Right lobe of liver (tissue), 6 donors: ENCODE data around the gene GPR160. TPM values are rescaled to one million over a fixed set of nuclear protein-coding genes. Genes with fewer than 3 reads are reported as not detected.
A peak's percentile ranks its signal among the peaks of the same experiment; 100 is the strongest.

Source experiments
- ATAC-seq, 4 donors: fragments of 200-7000 bp; cut with Tn5 transposase; one replicate each; pipeline ENCODE4 v1.9.1; 2020; ENCODE audit warnings: mild to moderate bottlenecking in 4 of 4, moderate library complexity in 4 of 4
- DNase-seq, 3 donors: peaks; one replicate each; pipeline ENCODE4 v3.0.0-alpha.2; 2020
- H3K27ac ChIP-seq, 3 donors: fragments of 200-600 bp; one replicate each; pipeline ENCODE4 v1.8.0; 2022
- H3K27me3 ChIP-seq, 2 donors: fragments of 200-600 bp; one replicate each; pipeline ENCODE4 v1.8.0; 2022
- H3K36me3 ChIP-seq, 4 donors: fragments of 200-600 bp; sonication (generic) in 1 of 4; one replicate each; pipeline versions ENCODE4 v1.5.1 to v1.8.0; 2017 to 2022; ENCODE audit warnings: control low read depth in 1 of 4
- H3K4me1 ChIP-seq, 4 donors: fragments of 200-600 bp; sonication (generic) in 1 of 4; one replicate each; pipeline versions ENCODE4 v1.5.1 to v1.8.0; 2017 to 2022; ENCODE audit warnings: control low read depth in 1 of 4
- H3K4me3 ChIP-seq, 3 donors: fragments of 200-600 bp; one replicate each; pipeline ENCODE4 v1.8.0; 2022
- H3K9me3 ChIP-seq, 4 donors: fragments of 200-600 bp; sonication (generic) in 1 of 4; one replicate each; pipeline versions ENCODE4 v1.5.1 to v1.8.0; 2017 to 2022; ENCODE audit warnings: control low read depth in 1 of 4
- CTCF ChIP-seq, 4 donors: fragments of 200-600 bp in 3 of 4; fragments of 450-650 bp in 1 of 4; IDR thresholded peaks; one replicate each; pipeline versions ENCODE4 v1.5.1 to v1.8.0; 2016 to 2022; ENCODE audit warnings: antibody characterized with exemption in 4 of 4, mild to moderate bottlenecking in 2 of 4
- POLR2A ChIP-seq: fragments of 450-650 bp; IDR thresholded peaks from one replicate; pipeline ENCODE4 v1.6.1; 2017; ENCODE audit warnings: antibody characterized with exemption, mild to moderate bottlenecking
- WGBS: methylation state at CpG from one replicate; pipeline ENCODE4 v1.1.6; 2018; ENCODE audit warnings: low coverage, low lambda C conversion rate; ENCODE audit not compliant: insufficient coverage; ENCODE audit errors: missing lambda C conversion rate; 5-methylcytosine and 5-hydroxymethylcytosine counted together
- intact Hi-C, 2 donors: fragments of 100-400 bp; cut with DNase I; formaldehyde crosslinking; loops; one replicate each; pipeline versions ENCODE4 v1.11.2 to v1.14.1; 2022
- total RNA-seq, 6 experiments: library from RNA; depleted of rRNA in 2 of 6; stranded (reverse); fragments of >200 nt in 2 of 6; fragmentation: NEBNext Ultra II Directional in 3 of 6; extraction: Animal tissue kit (Norgen Biotek cat#: 25700) in 3 of 6; gene quantifications; one replicate each; pipeline versions ENCODE4 v1.1.0 to v1.2.4, GENCODE V29; 2016 to 2023
- donor health status: DM: no; HTN: yes; CAD: no.
- donor health status: DM: no; HTN: no; CAD: no.
- donor health status: DM: no; HTN: no; CAD: no.
- donor health status: DM: no; HTN: yes; CAD: no.
- donor health status: DM: no; HTN: yes; CAD: no.

GPR160 gene
- total RNA-seq, 6 experiments from 2014 or later, result 1.0 to 4.2 (median 1.6) TPM

GRCh38 chr3:170089862-170090600 lies 52.2 kb downstream of the GPR160 start:
- ATAC-seq (peak in 3 of 4 donors; percentile 51 to 76 (median 66)), DNase-seq (no peak)
- Histone ChIP-seq H3K27me3 (no peaks in the 10 kb centered on the region), H3K36me3 (peaks cover 0 to 30% (median 9%) of the 10 kb centered on the region in 4 donors), H3K4me3 (no peak overlapping the region), H3K27ac (no peak overlapping the region), H3K9me3 (no peaks in the 10 kb centered on the region), H3K4me1 (no peaks in the 10 kb centered on the region)
- TF ChIP-seq CTCF (IDR thresholded peaks at IDR 0.05) (no peak), POLR2A (no peak)
- 28% methylated on average over 1 of the region's 3 CpGs for WGBS
- intact Hi-C loops, result no loop called here

GRCh38 chr3:170090601-170090981 lies 52.8 kb downstream of the GPR160 start:
- peak in 2 of 4 donors; percentile 27 to 32 for ATAC-seq
- no peak for TF ChIP-seq POLR2A
- TF ChIP-seq CTCF (IDR thresholded peaks at IDR 0.05), result no peak
- Histone ChIP-seq H3K4me1 (no peaks in the 10 kb centered on the region), H3K4me3 (no peak overlapping the region), H3K27ac (no peak overlapping the region), H3K36me3 (peaks cover 0 to 28% (median 8%) of the 10 kb centered on the region in 4 donors), H3K9me3 (no peaks in the 10 kb centered on the region), H3K27me3 (no peaks in the 10 kb centered on the region)
- intact Hi-C loops, result no loop called here
- no peak for DNase-seq

- no peak overlapping the region for H3K27ac ChIP-seq
- intact Hi-C loops, result no loop called here
- DNase-seq, result no peak
- peaks cover 0 to 34% (median 9%) of the 10 kb centered on the region in 4 donors for H3K36me3 ChIP-seq
- no peak overlapping the region for H3K4me3 ChIP-seq
- H3K4me1 ChIP-seq, result no peaks in the 10 kb centered on the region
- 85% methylated on average over 3 of the region's 3 CpGs for whole genome bisulfite sequencing
- no peaks in the 10 kb centered on the region for H3K9me3 ChIP-seq
- H3K27me3 ChIP-seq, result no peaks in the 10 kb centered on the region
- TF ChIP-seq CTCF (IDR thresholded peaks at IDR 0.05) (no peak), POLR2A (no peak)
- ATAC-seq, result peak in 3 of 4 donors; percentile 25 to 38 (median 25)
Observed at GRCh38 chr3:170092907-170093306, 55.1 kb downstream of the GPR160 start.

- H3K4me1 ChIP-seq, result no peaks in the 10 kb centered on the region
- peaks cover 0 to 58% (median 11%) of the 10 kb centered on the region in 4 donors for H3K36me3 ChIP-seq
- H3K27ac ChIP-seq, result no peak overlapping the region
- no peak for DNase-seq
- H3K27me3 ChIP-seq, result no peaks in the 10 kb centered on the region
- 76% methylated on average over 4 of the region's 4 CpGs for WGBS
- no peak overlapping the region for H3K4me3 ChIP-seq
- intact Hi-C loops, result no loop called here
- no peak for TF ChIP-seq CTCF (IDR thresholded peaks at IDR 0.05)
- no peak for TF ChIP-seq POLR2A
- H3K9me3 ChIP-seq, result no peaks in the 10 kb centered on the region
- no peak for ATAC-seq
Observed at GRCh38 chr3:170095771-170096170, 58.0 kb downstream of the GPR160 start.
